ENCODE measurements around the gene KRTAP2-1.

GRCh38 chr17:41002814-41003213 lies 44.3 kb downstream of the KRTAP2-1 start:
- TF ChIP-seq CTCF (IDR thresholded peaks at IDR 0.05) (no peak), POLR2A (IDR thresholded peaks at IDR 0.05) (no peak)
